Mesenteric fat pad (tissue), 1 donor: ENCODE results near the gene USP54. TPM values are rescaled to one million over a fixed set of nuclear protein-coding genes. Genes with fewer than 3 reads are reported as not detected.

Source experiments
- DNase-seq: peaks from one replicate; pipeline ENCODE4 v3.0.0-alpha.2; 2020; ENCODE audit warnings: low spot score
- long read RNA-seq: library from polyadenylated mRNA; unstranded; transcript quantifications from one replicate; pipeline ENCODE4 v2.0.0, GENCODE V29; 2020
- total RNA-seq: library from RNA; stranded (reverse); fragmentation: NEBNext Ultra II Directional; extraction: Animal tissue kit (Norgen Biotek cat#: 25700); gene quantifications from one replicate; pipeline ENCODE4 v1.2.1, GENCODE V29; 2021
- donor health status: DM: yes; HTN: yes; CAD: no.

Gene USP54, protein sequence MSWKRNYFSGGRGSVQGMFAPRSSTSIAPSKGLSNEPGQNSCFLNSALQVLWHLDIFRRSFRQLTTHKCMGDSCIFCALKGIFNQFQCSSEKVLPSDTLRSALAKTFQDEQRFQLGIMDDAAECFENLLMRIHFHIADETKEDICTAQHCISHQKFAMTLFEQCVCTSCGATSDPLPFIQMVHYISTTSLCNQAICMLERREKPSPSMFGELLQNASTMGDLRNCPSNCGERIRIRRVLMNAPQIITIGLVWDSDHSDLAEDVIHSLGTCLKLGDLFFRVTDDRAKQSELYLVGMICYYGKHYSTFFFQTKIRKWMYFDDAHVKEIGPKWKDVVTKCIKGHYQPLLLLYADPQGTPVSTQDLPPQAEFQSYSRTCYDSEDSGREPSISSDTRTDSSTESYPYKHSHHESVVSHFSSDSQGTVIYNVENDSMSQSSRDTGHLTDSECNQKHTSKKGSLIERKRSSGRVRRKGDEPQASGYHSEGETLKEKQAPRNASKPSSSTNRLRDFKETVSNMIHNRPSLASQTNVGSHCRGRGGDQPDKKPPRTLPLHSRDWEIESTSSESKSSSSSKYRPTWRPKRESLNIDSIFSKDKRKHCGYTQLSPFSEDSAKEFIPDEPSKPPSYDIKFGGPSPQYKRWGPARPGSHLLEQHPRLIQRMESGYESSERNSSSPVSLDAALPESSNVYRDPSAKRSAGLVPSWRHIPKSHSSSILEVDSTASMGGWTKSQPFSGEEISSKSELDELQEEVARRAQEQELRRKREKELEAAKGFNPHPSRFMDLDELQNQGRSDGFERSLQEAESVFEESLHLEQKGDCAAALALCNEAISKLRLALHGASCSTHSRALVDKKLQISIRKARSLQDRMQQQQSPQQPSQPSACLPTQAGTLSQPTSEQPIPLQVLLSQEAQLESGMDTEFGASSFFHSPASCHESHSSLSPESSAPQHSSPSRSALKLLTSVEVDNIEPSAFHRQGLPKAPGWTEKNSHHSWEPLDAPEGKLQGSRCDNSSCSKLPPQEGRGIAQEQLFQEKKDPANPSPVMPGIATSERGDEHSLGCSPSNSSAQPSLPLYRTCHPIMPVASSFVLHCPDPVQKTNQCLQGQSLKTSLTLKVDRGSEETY (N-terminal part only)
- 16.0 TPM for total RNA-seq
- long read RNA-seq, partial matches to known transcripts: 4 of 5 reads
- long read RNA-seq, other reads (novel, unspliced or antisense): 1 of 5 reads

DNA sequence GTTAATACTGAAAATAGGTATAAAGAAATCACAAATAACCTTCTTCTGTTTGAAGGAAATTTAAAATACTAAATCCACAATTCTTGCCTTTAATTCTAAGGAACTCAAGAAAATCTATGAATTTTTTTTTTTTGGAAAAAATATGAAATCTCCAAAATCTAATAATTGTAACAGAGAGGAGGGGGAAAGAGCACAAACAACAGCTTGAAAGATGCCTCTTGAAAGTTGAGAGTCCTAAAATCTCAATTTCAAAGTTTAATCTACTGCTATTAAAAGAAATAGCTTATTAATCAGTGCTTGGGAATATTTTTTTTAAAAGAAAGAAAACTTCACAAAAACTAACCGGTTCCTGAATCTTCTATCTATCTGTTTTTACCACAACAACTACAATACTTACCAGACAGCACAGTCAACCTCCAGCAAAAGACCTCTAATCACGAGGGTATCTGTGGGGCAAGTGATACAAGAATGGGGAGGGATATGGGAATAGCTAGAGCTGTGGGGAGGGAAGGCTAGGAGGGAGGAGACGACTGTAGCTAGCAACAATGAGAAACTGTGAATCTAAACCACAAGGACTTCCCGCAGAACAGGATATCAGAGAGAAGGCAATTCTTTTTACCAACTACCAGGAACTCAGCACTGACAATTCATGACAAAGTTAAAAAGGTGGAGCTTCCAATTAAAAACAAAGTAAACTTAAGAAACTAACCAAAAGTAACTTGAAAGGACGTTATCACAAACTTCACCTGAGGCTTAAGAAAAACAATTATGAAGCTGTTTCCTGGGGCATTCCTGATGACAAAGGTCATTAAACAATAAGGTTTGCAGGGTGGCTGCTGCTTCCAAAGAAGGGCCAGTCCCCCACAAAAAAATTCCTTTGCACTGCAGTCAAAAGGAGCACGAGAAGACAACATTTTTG, at the start of gene USP54:
Gene USP54, minus strand, starts transcription at position 462 of the 919 bp plus-strand sequence. CDS start 15,684 bp downstream, outside the sequence.
- no peak for DNase-seq

DNA sequence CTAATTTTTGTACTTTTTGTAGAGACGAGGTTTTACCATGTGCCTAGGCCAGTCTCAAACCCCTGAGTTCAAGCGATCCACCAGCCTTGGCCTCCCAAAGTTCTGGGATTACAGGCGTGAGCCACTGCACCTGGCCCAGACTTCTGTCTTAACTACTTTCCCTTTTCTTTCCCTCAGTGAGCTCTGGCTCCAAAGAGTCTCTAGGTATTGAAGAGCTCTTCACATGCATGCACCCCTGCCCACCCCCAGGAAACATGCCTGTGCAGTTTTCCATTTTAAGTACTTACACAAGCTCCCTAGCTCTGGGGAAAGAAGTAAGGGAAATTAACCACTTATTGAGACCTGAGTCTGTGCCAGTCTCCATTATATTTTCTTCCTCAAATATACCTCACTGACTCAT, 48.1 kb upstream of the USP54 start:
- no peak for DNase-seq

DNA sequence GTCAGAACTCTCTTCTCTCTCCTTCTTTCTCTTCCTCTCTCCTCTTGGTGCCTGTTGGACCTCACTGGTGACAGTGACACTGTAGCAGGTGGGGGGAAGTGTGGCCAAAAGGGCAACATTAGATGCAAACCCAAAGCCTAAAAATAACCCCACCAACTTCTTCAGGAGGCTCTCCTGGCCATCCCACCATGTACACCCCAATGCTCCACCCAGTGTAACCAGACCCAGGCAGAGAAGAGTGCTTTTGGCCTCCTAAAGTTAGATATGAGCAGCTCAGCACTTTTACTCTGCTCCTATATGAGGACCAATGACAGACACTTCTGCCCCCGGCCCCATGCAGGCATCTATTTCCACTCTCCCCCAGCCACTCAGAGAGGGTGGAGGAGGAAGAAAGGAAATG, 44.6 kb upstream of the USP54 start:
- DNase-seq: no peak

DNA sequence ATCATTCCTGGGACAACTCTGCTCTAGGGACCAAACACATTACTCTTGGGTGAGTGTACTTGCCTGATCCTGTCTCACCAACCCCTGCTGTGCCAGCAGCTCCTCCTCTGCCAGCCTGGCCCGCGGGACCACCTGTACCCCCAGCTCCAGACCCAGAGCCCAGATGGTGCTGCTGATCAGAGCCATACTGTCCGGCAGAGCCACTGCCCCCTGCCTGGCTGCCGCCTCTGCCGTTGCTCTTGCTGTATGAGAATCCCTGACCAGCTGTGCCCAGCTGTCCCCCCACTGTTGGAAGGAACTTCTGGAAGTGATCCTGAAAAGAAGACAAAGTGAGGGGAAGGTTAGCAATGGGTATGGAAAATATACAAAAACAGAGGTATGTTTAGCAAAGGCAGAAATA, 43.3 kb upstream of the USP54 start:
- no peak for DNase-seq

DNA sequence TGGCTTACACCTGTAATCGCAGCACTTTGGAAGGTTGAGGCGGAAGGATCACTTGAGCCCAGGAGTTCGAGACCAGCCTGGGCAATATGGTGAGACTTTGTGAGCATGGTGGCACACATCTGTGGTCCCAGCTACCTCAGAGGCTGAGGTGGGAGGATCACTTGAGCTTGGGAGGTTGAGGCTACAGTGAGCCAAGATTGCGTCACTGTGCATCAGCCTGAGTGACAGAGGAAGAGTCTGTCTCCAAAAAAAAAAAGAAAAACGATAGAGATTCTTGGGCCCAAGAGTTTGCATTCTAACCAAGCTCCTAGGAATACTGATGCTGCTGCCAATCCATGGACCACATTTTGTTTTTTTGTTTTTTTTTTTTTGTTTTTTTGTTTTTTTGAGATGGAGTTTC, 38.0 kb upstream of the USP54 start:
- DNase-seq: no peak

DNA sequence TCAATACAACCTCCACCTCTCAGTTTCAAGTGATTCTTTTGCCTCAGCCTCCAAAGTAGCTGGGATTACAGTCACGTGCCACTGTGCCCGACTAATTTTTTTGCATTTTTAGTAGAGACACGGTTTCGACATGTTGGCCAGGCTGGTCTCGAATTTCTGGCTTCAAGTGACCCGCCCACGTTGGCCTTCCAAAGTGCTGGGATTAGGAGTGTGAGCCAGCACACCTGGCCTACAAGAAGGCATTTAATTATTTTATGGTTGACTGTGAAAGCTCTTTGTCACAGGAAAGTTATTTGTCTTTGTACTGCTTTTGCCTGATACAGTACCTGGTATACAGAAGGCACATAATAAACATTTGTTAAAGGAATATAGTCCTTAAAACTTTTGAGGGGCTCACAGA, 37.3 kb upstream of the USP54 start:
- no peak for DNase-seq

DNA sequence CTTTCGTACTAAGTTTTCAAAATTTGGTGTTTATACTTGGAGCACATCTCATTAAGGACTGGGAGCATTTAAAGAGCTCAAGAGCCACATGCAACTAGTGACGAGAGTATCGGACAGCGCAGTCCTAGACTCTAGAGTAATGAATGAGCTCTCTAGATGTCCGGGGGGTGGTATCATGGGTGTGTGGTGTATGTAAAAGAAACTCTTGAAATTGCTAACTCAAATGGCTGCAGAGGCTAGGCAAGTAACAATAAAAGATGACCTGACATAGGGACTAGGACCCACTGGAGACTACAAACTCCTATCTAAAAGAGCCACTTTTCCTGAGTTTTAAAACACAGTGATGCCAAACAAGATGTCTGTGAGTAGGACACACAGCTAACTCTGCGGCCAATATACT, 36.2 kb upstream of the USP54 start:
- no peak for DNase-seq

DNA sequence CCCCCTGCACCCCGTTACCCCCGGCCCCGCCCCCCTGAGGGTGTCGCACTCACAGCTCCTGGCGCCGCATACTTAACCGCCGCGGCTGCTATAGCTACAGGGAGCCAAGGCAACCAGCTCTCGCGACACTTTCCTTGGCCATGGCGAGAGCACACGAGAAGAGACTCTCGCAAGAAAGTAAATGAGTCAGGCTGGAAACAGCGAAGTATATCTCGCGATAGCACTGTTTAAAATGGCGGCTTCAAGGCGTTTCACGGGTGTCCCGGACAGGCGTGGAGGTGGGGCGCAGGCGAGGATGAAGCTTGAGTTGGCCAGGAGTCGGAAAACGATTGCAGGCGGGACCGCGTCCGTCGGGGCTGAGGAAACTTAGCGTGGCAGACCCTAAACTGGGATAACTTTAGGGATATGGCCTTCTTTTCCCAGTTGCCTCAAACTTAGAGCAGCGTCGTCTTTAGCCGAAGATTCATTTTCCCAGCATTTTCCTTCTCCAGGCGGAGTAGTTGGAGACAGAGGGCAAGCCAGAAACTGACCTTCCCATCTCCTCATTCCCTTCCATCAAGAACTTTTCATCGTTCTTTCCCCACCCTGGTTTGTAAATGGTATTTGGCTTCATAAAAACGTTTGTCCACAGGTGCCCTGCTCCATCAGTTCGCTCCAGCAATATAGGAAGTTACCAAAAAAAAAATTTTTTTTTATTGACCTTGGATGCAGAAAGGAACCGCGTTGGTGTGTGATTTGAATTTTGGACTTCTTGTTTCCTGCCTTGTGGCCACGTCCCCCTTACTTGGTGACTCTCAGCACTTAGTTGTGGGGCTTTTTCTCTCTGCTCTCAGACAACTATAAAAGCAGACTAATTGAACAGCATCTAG, 35.0 kb upstream of the USP54 start:
- DNase-seq: peak; percentile 95

DNA sequence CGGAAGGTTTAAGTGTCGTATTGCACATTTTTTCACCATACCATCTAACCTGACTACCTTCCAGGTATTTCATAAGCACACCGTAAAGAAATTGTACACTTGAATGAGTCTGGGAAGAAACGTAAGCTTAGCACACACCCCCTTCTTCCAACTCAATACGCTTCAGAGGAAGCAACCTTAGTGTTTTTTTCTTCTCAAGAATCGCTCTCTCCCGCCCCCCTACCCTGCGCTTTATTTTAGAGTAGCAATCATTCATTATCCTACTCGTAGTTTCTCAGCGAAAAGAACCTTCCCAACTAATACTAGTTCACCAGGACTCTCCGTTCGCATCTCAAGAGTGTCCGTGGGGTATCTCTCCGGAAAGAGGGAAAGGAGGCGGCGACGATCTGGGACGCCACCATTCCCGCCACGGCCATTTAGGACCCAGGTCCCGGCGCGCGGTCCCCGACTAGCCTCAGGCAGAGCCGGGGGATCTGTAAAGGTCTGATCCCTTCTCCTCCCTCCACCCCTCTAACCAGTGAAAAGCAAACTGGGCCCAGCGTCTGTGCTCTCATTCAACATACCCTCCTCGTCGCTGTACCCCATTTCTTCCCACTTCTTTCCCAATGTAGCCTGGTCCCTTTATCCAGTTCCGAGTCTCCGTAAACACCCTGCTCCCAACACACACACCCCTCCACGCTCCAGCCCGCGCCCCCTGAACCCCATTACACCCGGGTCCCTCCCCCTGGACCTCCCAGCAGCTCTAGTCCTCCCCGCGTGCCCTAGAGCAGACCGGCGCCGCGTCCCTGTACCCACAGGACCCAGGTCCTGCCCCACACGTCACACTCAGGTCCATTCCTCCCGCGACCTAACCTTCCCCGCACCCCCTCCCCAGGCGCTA, 34.1 kb upstream of the USP54 start:
- DNase-seq: no peak

DNA sequence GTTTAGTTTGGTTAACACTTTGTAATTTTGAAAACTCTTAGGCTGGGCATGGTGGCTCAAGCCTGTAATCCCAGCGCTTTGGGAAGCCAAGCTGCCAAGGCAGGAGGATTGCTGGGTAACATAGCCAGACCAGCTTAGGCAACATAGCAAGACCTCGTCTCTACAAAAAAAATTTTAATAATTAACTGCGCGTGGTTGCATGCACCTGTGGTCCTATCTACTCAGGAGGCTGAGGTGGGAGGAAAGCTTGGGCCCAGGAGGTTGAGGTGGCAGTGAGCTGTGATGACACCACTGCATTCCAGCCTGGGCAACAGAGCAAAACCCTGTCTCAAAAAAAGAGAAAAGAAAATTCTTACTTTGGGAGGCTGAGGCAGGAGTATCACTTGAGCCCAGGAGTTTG, 31.9 kb upstream of the USP54 start:
- no peak for DNase-seq

DNA sequence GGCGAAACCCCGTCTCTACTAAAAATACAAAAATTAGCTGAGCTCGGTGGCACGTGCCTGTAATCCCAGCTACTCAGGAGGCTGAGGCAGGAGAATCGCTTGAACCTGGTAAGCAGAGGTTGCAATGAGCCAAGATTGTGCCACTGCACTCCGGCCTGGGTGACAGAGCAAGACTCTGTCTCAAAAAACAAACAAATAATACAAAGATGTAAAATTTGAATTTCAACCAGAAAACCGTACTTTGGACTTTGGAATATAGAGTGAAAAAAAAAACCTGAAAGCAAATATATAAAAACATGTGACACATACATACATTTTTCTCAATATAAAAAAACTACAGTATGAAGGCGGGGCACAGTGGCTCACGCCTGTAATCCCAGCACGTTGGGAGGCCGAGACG, 29.8 kb upstream of the USP54 start:
- peak; percentile 49 for DNase-seq

DNA sequence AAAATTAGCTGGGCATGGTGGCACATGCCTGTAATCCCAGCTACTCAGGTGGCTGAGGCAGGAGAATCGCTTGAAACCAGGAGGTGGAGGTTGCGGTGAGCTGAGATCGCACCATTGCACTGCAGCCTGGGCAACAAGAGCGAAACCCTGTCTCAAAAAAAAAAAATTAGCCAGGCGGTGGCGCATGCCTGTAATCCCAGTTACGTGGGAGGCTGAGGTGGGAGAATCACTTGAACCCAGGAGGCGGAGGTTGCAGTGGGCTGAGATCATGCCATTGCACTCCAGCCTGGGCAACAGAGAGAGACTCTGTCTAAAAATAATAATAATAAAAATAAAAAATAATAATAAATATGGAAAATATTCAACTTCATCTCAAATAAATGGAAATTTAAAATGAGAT, 26.0 kb upstream of the USP54 start:
- peak; percentile 12 for DNase-seq

DNA sequence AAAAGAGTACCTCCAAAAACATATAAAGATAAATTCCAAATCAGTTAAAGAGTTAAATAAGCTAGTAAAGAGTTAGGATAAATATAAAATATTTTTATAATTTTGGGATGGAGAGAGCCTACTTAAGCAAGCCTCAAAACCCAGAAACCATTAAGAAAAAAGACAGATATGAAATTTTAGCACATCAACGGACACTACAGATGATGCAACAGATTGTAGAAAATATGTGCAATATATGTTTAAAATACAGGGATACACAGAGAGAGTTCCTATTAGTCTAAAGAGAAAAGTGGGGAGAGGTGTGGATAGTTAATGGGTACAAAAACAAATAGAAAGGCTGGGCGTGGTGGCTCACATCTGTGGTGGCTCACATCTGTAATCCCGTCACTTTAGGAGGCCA, 23.6 kb upstream of the USP54 start:
- no peak for DNase-seq

DNA sequence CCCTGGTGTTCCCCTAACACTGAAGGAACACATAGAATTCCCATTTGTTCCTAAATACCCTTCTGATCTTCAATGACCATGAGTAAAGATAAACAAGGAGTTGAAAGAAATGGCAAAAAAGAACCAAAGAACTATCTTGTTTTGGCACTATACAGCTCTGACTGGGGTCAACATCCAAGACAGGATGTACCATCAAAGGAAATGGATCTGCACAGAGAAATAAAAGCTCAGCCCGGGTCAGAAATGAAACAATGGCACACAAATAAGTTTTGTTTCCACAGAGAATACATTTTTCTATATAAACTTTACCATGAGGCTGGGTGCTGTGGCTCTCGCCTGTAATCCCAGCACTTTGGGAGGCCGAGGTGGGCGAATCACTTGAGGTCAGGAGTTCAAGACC, 18.0 kb upstream of the USP54 start:
- DNase-seq: no peak

DNA sequence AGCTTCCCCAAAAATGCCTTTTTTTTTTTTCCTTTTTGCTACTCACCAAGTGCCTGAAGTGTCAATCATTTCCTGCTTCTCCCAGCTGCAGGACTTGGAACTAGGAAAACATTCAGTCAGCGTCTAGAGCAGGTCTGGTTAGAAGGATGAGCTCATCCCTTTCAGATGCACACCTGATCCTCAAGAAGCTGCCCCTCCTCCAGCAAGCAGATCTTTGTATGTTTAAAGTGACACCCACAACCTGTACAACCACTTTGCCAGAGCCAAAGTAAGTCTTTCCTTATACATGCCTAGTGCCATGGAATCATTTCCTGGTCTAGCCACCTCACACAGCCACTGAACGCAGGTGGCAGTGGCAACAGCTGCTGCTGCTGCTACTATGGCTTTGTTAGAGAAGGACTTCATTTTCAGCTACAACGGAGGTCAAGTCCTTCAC, 10.4 kb upstream of the USP54 start:
- no peak for DNase-seq

DNA sequence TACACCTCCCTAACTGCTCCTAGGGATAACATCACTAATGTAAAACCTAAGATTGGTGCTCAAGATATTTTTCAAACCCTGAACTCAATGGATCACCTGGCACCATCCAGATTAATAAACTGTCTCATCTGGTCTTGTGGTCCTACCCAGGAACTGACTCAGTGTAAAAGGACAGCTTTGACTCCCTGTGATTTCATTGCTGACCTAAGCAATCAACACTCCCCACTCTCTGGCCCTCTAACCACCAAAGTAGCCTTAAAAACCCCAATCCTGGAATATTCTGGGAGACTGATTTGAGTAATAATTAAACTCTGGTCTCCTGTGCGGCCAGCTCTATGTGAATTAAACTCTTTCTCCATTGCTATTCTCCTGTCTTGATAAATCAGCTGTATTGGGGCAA, 6.2 kb upstream of the USP54 start:
- DNase-seq: no peak

DNA sequence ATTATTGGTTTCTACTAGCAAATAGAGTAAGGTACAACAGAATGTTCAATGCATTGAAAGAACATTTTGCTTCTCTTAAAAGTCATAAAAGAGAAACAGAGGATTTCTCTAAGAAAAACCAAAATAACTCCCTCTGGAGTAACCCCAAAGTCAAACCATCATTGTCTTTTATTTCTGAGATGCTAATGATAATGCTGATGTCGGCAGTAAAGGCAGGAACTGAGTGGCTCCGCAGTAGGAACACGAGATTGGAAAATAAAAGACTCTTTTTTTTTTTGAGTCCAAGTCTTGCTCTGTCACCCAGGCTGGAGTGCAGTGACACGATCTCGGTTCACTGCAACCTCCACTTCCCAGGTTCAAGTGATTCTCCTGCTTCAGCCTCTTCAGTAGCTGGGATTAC, 2.7 kb upstream of the USP54 start:
- DNase-seq: no peak

DNA sequence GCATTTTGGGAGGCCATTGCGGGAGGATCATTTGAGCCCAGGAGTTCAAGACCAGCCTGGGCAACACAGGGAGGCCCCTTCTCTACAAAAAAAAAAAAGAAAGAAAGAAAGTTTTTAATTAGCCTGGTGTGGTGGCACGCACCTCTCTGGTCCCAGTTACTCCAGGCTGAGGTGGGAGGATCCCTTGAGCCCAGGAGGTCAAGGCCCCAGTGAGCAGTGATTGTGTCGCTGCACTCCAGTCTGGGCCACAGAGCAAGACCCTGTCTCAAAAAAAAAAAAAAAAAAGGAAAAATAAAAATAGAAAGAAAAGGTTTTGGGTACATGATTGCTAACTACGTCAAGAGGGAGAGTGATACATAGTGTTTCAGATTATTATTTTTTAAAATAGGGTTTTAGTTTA, 2.0 kb upstream of the USP54 start:
- DNase-seq: no peak
